Stimulated activated CD4-positive, alpha-beta T cell treated with anti-CD3 and anti-CD28 coated beads, Interleukin-4, amount 100 ng/mL, for 48 hours (primary cell): ENCODE data around the gene DUSP16.
"Not testable (repeated sequence)": the region's sequence is repeated elsewhere in the genome, so short reads cannot be mapped to it uniquely, and the experiment has no call there.

Experiments used
- DNase-seq, 2 donors: peaks; one replicate each; pipeline ENCODE4 v3.0.0-alpha.2; 2020; ENCODE audit warnings: low read depth in 2 of 2

Gene DUSP16

GRCh38 chr12:12495536-12495935, 67.1 kb downstream of the DUSP16 start:
- DNase-seq, result no peak

- no peak for DNase-seq
Observed at GRCh38 chr12:12492547-12492946, 70.1 kb downstream of the DUSP16 start.

GRCh38 chr12:12491606-12492005, 71.1 kb downstream of the DUSP16 start:
- DNase-seq, result no peak

GRCh38 chr12:12488823-12489550, 73.7 kb downstream of the DUSP16 start:
- no peak for DNase-seq

- DNase-seq, result no peak
Observed at GRCh38 chr12:12488296-12488695, 74.4 kb downstream of the DUSP16 start.

- DNase-seq, result no peak
Observed at GRCh38 chr12:12487490-12487889, 75.2 kb downstream of the DUSP16 start.

- DNase-seq, result no peak
Observed at GRCh38 chr12:12486661-12487240, 75.9 kb downstream of the DUSP16 start.

GRCh38 chr12:12483438-12483837, 79.2 kb downstream of the DUSP16 start:
- no peak for DNase-seq

- DNase-seq, result no peak
Observed at GRCh38 chr12:12482959-12483358, 79.7 kb downstream of the DUSP16 start.

GRCh38 chr12:12482150-12482761, 80.4 kb downstream of the DUSP16 start:
- DNase-seq, result no peak

GRCh38 chr12:12481631-12482030, 81.0 kb downstream of the DUSP16 start:
- no peak for DNase-seq

- DNase-seq, result no peak
Observed at GRCh38 chr12:12480074-12480473, 82.6 kb downstream of the DUSP16 start.

GRCh38 chr12:12477532-12477890, 85.2 kb downstream of the DUSP16 start:
- DNase-seq, result no peak

GRCh38 chr12:12476857-12477531, 85.7 kb downstream of the DUSP16 start:
- DNase-seq, result no peak

GRCh38 chr12:12474931-12475795, 87.5 kb downstream of the DUSP16 start:
- peak; percentile 27 to 41 for DNase-seq

GRCh38 chr12:12474471-12474928, 88.2 kb downstream of the DUSP16 start:
- peak in 1 of 2 donors; percentile 34 for DNase-seq

GRCh38 chr12:12473223-12473622, 89.4 kb downstream of the DUSP16 start:
- no peak for DNase-seq

- DNase-seq, result not testable (repeated sequence)
Observed at GRCh38 chr12:12471982-12472961, 90.4 kb downstream of the DUSP16 start.

GRCh38 chr12:12470751-12471306, 91.8 kb downstream of the DUSP16 start:
- no peak for DNase-seq

GRCh38 chr12:12469386-12469785, 93.3 kb downstream of the DUSP16 start:
- no peak for DNase-seq
